GM12878 (cell line): ENCODE results near the gene TBCCD1. TPM values are rescaled to one million over a fixed set of nuclear protein-coding genes. Genes with fewer than 3 reads are reported as not detected.
"Not testable (repeated sequence)": the region's sequence is repeated elsewhere in the genome, so short reads cannot be mapped to it uniquely, and the experiment has no call there.

Source experiments
- ATAC-seq: fragments of 200-7000 bp; cut with Tn5 transposase; 3 replicates; pipeline ENCODE4 v1.9.1; 2020; ENCODE audit warnings: mild to moderate bottlenecking, moderate library complexity
- BruUV-seq: library from RNA; stranded (reverse); fragments of 400-500 nt; replicated peaks from 2 replicates; lab custom pipeline; 2021; lab: Mats Ljungman, UMichigan
- CTCF ChIA-PET: fragments of 300-600 bp; sonication (Branson Sonifier 250); formaldehyde crosslinking; extraction: SDS; loops from one replicate; lab custom pipeline; 2021; ENCODE audit warnings: inconsistent platforms; lab: Yijun Ruan, JAX
- POLR2A ChIA-PET: fragments of 350-600 bp; formaldehyde crosslinking; extraction: SDS; loops from one replicate; lab custom pipeline; 2021; ENCODE audit warnings: inconsistent platforms; lab: Charles Lee
- RAD21 ChIA-PET: fragments of 300-600 bp; sonication (Branson Sonifier 250); formaldehyde crosslinking; loops from one replicate; lab custom pipeline; 2023; ENCODE audit warnings: antibody characterized with exemption; ENCODE audit not compliant: unreplicated experiment; lab: Charles Lee
- SMC1A ChIA-PET: fragments of 300-600 bp; sonication (Branson Sonifier 250); formaldehyde crosslinking; loops from one replicate; lab custom pipeline; 2023; ENCODE audit not compliant: unreplicated experiment, uncharacterized antibody; lab: Charles Lee
- DNase-seq: peaks from one replicate; pipeline ENCODE4 v3.0.0-alpha.2; 2011; ENCODE audit warnings: low read depth, low spot score
- FAIRE-seq: peaks from 3 replicates; lab custom pipeline; 2011; peaks lifted over from hg19 to GRCh38; lab: Jason Lieb, UNC
- H2AFZ ChIP-seq: 2 replicates; pipeline ENCODE4 v1.6.0; 2011; ENCODE audit warnings: low read depth, low read length, control low read depth; ENCODE audit not compliant: control insufficient read depth
- H3K27ac ChIP-seq: 2 replicates; pipeline ENCODE4 v1.5.1; 2011; ENCODE audit warnings: control low read depth; ENCODE audit not compliant: control insufficient read depth, insufficient read depth
- H3K27me3 ChIP-seq, 2 experiments: replicated peaks in 1 of 2; 2 replicates each; pipeline versions ENCODE4 v1.6.0 to v1.6.1; 2011; ENCODE audit warnings: low read length in 1 of 2; ENCODE audit not compliant: control insufficient read depth in 2 of 2, insufficient read depth in 2 of 2
- H3K36me3 ChIP-seq, 2 experiments: 2 replicates each; pipeline ENCODE4 v1.5.1; 2011; ENCODE audit warnings: low read length in 1 of 2; ENCODE audit not compliant: control insufficient read depth in 2 of 2, insufficient read depth in 2 of 2
- H3K4me1 ChIP-seq: 2 replicates; pipeline ENCODE4 v1.6.1; 2011; ENCODE audit warnings: mild to moderate bottlenecking, low read length, moderate library complexity, mixed read lengths; ENCODE audit not compliant: control insufficient read depth, insufficient read depth
- H3K4me2 ChIP-seq: 2 replicates; pipeline ENCODE4 v1.6.0; 2011; ENCODE audit warnings: control low read depth; ENCODE audit not compliant: control insufficient read depth, insufficient read depth
- H3K4me3 ChIP-seq: fragments of 200-600 bp; sonication (generic); 2 replicates; pipeline ENCODE4 v1.5.1; 2016
- H3K79me2 ChIP-seq: 2 replicates; pipeline ENCODE4 v1.6.0; 2011; ENCODE audit warnings: low read length; ENCODE audit not compliant: control insufficient read depth, insufficient read depth
- H3K9ac ChIP-seq: 2 replicates; pipeline ENCODE4 v1.8.0; 2011; ENCODE audit warnings: low read length, control low read depth, mixed read lengths; ENCODE audit not compliant: control insufficient read depth, insufficient read depth
- H3K9me3 ChIP-seq: replicated peaks from 3 replicates; pipeline ENCODE4 v1.5.1; 2011; ENCODE audit warnings: mild to moderate bottlenecking, low read length; ENCODE audit not compliant: control insufficient read depth, insufficient read depth
- H4K20me1 ChIP-seq: 2 replicates; pipeline ENCODE4 v1.6.0; 2011; ENCODE audit not compliant: control insufficient read depth, insufficient read depth
- KLF5 ChIP-seq: fragments of 450-650 bp; IDR thresholded peaks from 2 replicates; pipeline ENCODE4 v1.6.1; 2014; ENCODE audit warnings: mild to moderate bottlenecking; ENCODE audit not compliant: partially characterized antibody
- RUNX3 ChIP-seq: IDR thresholded peaks from 2 replicates; pipeline ENCODE4 v1.6.1; 2012; ENCODE audit warnings: low read length, inconsistent platforms
- WGBS: methylation state at CpG from one replicate; pipeline ENCODE4 v1.1.6; 2016; ENCODE audit warnings: low lambda C conversion rate; ENCODE audit not compliant: insufficient replicate concordance, insufficient coverage; ENCODE audit errors: missing lambda C conversion rate; 5-methylcytosine and 5-hydroxymethylcytosine counted together
- in situ Hi-C: fragments of 300-500 bp; cut with MboI; formaldehyde crosslinking; loops from 9 replicates; pipeline ENCODE4 v1.14.3; 2018; ENCODE audit warnings: mixed read lengths
- intact Hi-C: fragments of 100-400 bp; cut with micrococcal nuclease; formaldehyde crosslinking; loops from one replicate; pipeline ENCODE4 v1.14.2; 2022; ENCODE audit not compliant: unreplicated experiment
- polyA plus RNA-seq, 11 experiments: library from polyadenylated mRNA; depleted of rRNA in 4 of 11; unstranded in 6 of 11; stranded (reverse) in 5 of 11; fragments of >200 nt; fragmentation: Nextera tagmentation in 4 of 11; fragmentation: Illumina TruSeq in 1 of 11; extraction: Ambion mirVana in 4 of 11; extraction: Trizol in 1 of 11; gene quantifications; 1 replicate in 1 of 11; 2 replicates in 10 of 11; pipeline versions ENCODE4 v1.2.1 to v1.2.3, GENCODE V29; 2011 to 2016; ENCODE audit warnings: inconsistent platforms in 2 of 11, missing spikeins in 2 of 11, low read depth in 1 of 11
- total RNA-seq, 4 experiments: library from RNA; depleted of rRNA in 3 of 4; stranded (reverse); fragments of >200 nt in 3 of 4; fragmentation: Illumina TruSeq in 1 of 4; extraction: Trizol in 1 of 4; gene quantifications; 2 replicates each; pipeline versions ENCODE4 v1.2.1 to v1.2.3, GENCODE V29; 2013 to 2021

Gene TBCCD1
- total and polyA plus RNA-seq, 10 of the 15 experiments (the other 5 are each of a cell fraction or from before 2014, with no cell fraction given) = 6.9 to 23.4 (median 14.7) TPM

GRCh38 chr3:186502138-186502948 lies 64.8 kb downstream of the TBCCD1 start:
- H3K4me2 ChIP-seq = no peak overlapping the region
- no TSS peak for BruUV-seq
- ChIA-PET RAD21 (interaction anchor here (1.3 kb wide), 1 partner anchor 37 kb away, joined by 5 read pairs; no protein-coding TSS in a partner anchor), POLR2A (interaction anchor here (0.8 kb wide), 1 partner anchor 28 kb away, joined by 3 read pairs; no protein-coding TSS in a partner anchor), CTCF (interaction anchor here (2.9 kb wide), 1 partner anchor 38 kb away, joined by 14 read pairs; no protein-coding TSS in a partner anchor)
- WGBS = 38% methylated on average over 5 of the region's 5 CpGs
- no peak overlapping the region for H3K27ac ChIP-seq
- DNase-seq = no peak
- ATAC-seq = peak; percentile 61
- FAIRE-seq = no peak
- no peaks in the 10 kb centered on the region for H3K79me2 ChIP-seq
- TF ChIP-seq RUNX3 (peak; percentile 31; the same call in 1 of the 2 replicates), KLF5 (no peak)
- TF ChIP-seq, all 136 proteins: peak for 1
- SMC1A ChIA-PET = interaction anchor here (2.5 to 12.3 kb wide), 2 partner anchors 16 to 35 kb away, joined by 9 to 257 read pairs; no protein-coding TSS in a partner anchor
- Histone ChIP-seq H3K4me3 (no peak overlapping the region), H4K20me1 (no peaks in the 10 kb centered on the region), H3K27me3 (no peaks in the 10 kb centered on the region), H2AFZ (no peak overlapping the region), H3K9me3 (no peaks in the 10 kb centered on the region), H3K4me1 (no peaks in the 10 kb centered on the region), H3K9ac (no peak overlapping the region), H3K36me3 (no peaks in the 10 kb centered on the region)
- in situ Hi-C loops (no loop called here), intact Hi-C loops (no loop called here)

- RAD21 ChIA-PET, BruUV-seq, H3K79me2 ChIP-seq, H3K9me3 ChIP-seq, FAIRE-seq, H4K20me1 ChIP-seq, DNase-seq, intact Hi-C loops, H3K27ac ChIP-seq, H3K4me2 ChIP-seq, ATAC-seq, H3K4me1 ChIP-seq, H3K36me3 ChIP-seq, in situ Hi-C loops, H3K4me3 ChIP-seq, H2AFZ ChIP-seq, H3K27me3 ChIP-seq, H3K9ac ChIP-seq: not testable (repeated sequence)
- ChIA-PET POLR2A (interaction anchor here (0.9 kb wide), 1 partner anchor 36 kb away, joined by 3 read pairs; no protein-coding TSS in a partner anchor), SMC1A (interaction anchor here (0.8 to 2.3 kb wide), 5 partner anchors 11 to 41 kb away, joined by 3 to 8 read pairs (median 4); no protein-coding TSS in a partner anchor), CTCF (interaction anchor here (1.5 kb wide), 1 partner anchor 238 kb away, joined by 3 read pairs; no protein-coding TSS in a partner anchor)
- WGBS = 25% methylated on average over 3 of the region's 3 CpGs
These were observed 67.2 kb downstream of the TBCCD1 start for GRCh38 chr3:186499949-186500348.

DNA sequence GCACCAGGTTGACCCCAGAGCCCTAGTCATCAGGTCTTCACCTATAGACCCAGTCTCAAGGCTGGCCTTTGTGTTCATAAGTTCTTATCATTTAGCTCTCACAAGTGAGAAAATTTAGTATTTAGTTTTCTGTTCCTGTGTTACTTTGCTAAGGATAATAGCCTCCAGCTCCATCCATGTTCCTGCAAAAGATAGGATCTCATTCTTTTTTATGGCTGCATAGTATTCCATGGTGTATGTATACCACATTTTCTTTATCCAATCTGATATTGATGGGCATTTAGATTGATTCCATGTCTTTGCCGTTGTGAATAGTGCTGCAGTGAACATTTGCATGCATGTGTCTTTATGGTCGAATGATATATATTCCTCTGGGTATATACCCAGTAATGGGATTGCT lies 69.1 kb downstream of the TBCCD1 start:
- ATAC-seq, FAIRE-seq, intact Hi-C loops, H3K27ac ChIP-seq, H2AFZ ChIP-seq, H3K79me2 ChIP-seq, H3K9ac ChIP-seq, H4K20me1 ChIP-seq, in situ Hi-C loops, H3K27me3 ChIP-seq, DNase-seq, H3K4me1 ChIP-seq, H3K4me3 ChIP-seq, H3K9me3 ChIP-seq, BruUV-seq, H3K36me3 ChIP-seq, H3K4me2 ChIP-seq: not testable (repeated sequence)
- CTCF ChIA-PET = interaction anchor here (1.2 to 1.7 kb wide), 2 partner anchors 12 to 41 kb away, joined by 3 to 6 read pairs; no protein-coding TSS in a partner anchor
- RAD21 ChIA-PET = interaction anchor here (0.8 to 1.6 kb wide), 2 partner anchors 42 to 385 kb away, joined by 3 read pairs; no protein-coding TSS in a partner anchor
- WGBS = 64% methylated on average over 2 of the region's 2 CpGs
- SMC1A ChIA-PET = interaction anchor here (0.5 to 2.3 kb wide), 4 partner anchors 10 to 521 kb away, joined by 3 to 8 read pairs (median 4); no protein-coding TSS in a partner anchor
- POLR2A ChIA-PET = interaction anchor here (0.6 kb wide), 1 partner anchor 257 kb away, joined by 3 read pairs; no protein-coding TSS in a partner anchor
